GM12872 (cell line): Measurements from ENCODE around the gene MSL3.

Experiments used
- CTCF ChIP-seq: IDR thresholded peaks from 3 replicates; pipeline ENCODE4 v1.5.1; 2011; ENCODE audit warnings: low read depth, mild to moderate bottlenecking, low read length, moderate library complexity; ENCODE audit not compliant: insufficient read depth

MSL3 gene

GRCh38 chrX:11757719-11758399 lies at the start of gene MSL3:
TSS of gene MSL3 (plus strand) at chrX:11758237. CDS start at chrX:11758264, 27 bp downstream.
- TF ChIP-seq CTCF = no peak

- TF ChIP-seq CTCF = no peak
These were observed 35.7 kb upstream of the MSL3 start for GRCh38 chrX:11722304-11722703.

GRCh38 chrX:11724122-11725017 lies 33.7 kb upstream of the MSL3 start:
- TF ChIP-seq CTCF = peak; percentile 55; the same call in 2 of the 3 replicates

- TF ChIP-seq CTCF = no peak
These were observed 32.2 kb upstream of the MSL3 start for GRCh38 chrX:11725631-11726442.

- no peak for TF ChIP-seq CTCF
These were observed 29.5 kb upstream of the MSL3 start for GRCh38 chrX:11728556-11728955.

GRCh38 chrX:11733614-11734013 lies 24.4 kb upstream of the MSL3 start:
- TF ChIP-seq CTCF = no peak

GRCh38 chrX:11739776-11740175 lies 18.3 kb upstream of the MSL3 start:
- TF ChIP-seq CTCF = no peak
